T-cell (primary cell): ENCODE measurements around the gene CLCF1. TPM values are rescaled to one million over a fixed set of nuclear protein-coding genes. Genes with fewer than 3 reads are reported as not detected.
"Not testable (repeated sequence)": the region's sequence is repeated elsewhere in the genome, so short reads cannot be mapped to it uniquely, and the experiment has no call there.

Experiments used
- ATAC-seq, 4 experiments: fragments of 200-7000 bp in 3 of 4; fragments of 150-1000 bp in 1 of 4; cut with Tn5 transposase; replicated peaks in 1 of 4; 1 replicate in 3 of 4; 2 replicates in 1 of 4; pipeline ENCODE4 v1.10.0; 2021; ENCODE audit warnings: moderate library complexity in 3 of 4, mild to moderate bottlenecking in 2 of 4, moderate number of reproducible peaks in 1 of 4
- CTCF ChIA-PET, 2 donors: fragments of 300-600 bp; sonication (Branson Sonifier 250); formaldehyde crosslinking; loops; one replicate each; lab custom pipeline; 2022; ENCODE audit warnings: antibody characterized with exemption in 2 of 2; lab: Charles Lee
- POLR2A ChIA-PET, 2 donors: fragments of 300-600 bp; sonication (Branson Sonifier 250); formaldehyde crosslinking; loops; one replicate each; lab custom pipeline; 2022; ENCODE audit warnings: antibody characterized with exemption in 2 of 2; lab: Charles Lee
- DNase-seq, 35 experiments: peaks; one replicate each; pipeline versions ENCODE4 v3.0.0 to v3.0.0-alpha.2; 2013 to 2023
- H3K27ac ChIP-seq: one replicate; pipeline ENCODE4 v1.5.1; 2013; ENCODE audit warnings: low read length
- H3K27me3 ChIP-seq, 2 experiments: replicated peaks in 1 of 2; 1 replicate in 1 of 2; 2 replicates in 1 of 2; pipeline versions ENCODE4 v1.6.1 to v1.7.0; 2013; ENCODE audit warnings: low read length in 1 of 2, mixed read lengths in 1 of 2; ENCODE audit not compliant: control insufficient read depth in 2 of 2, insufficient read depth in 2 of 2; ENCODE audit errors: extremely low read depth in 1 of 2
- H3K36me3 ChIP-seq, 2 donors: 1 replicate in 1 of 2; 2 replicates in 1 of 2; pipeline versions ENCODE4 v1.6.1 to v1.7.0; 2013; ENCODE audit warnings: low read length in 1 of 2; ENCODE audit not compliant: control insufficient read depth in 2 of 2, insufficient read depth in 1 of 2; ENCODE audit errors: extremely low read depth in 1 of 2
- H3K4me1 ChIP-seq, 2 experiments: 1 replicate in 1 of 2; 2 replicates in 1 of 2; pipeline versions ENCODE4 v1.6.1 to v1.7.0; 2013; ENCODE audit warnings: low read length in 2 of 2, mixed read lengths in 1 of 2; ENCODE audit not compliant: insufficient read depth in 2 of 2, control insufficient read depth in 1 of 2; ENCODE audit errors: extremely low read depth in 1 of 2
- H3K4me3 ChIP-seq, 2 donors: 1 replicate in 1 of 2; 2 replicates in 1 of 2; pipeline versions ENCODE4 v1.5.1 to v1.7.0; 2013; ENCODE audit warnings: mild to moderate bottlenecking in 2 of 2, low read length in 1 of 2, moderate library complexity in 1 of 2; ENCODE audit not compliant: control insufficient read depth in 1 of 2; ENCODE audit errors: extremely low read depth in 1 of 2
- H3K9me3 ChIP-seq: 2 replicates; pipeline ENCODE4 v1.7.0; 2013
- H3K27ac Mint-ChIP-seq, 2 donors: one replicate each; pipeline ENCODE4 v1.8.0; 2020 to 2021; ENCODE audit warnings: mild to moderate bottlenecking in 2 of 2, mixed read lengths in 2 of 2
- H3K27me3 Mint-ChIP-seq, 2 donors: one replicate each; pipeline ENCODE4 v1.8.0; 2021 to 2022; ENCODE audit warnings: mixed read lengths in 2 of 2
- H3K36me3 Mint-ChIP-seq: one replicate; pipeline ENCODE4 v1.8.0; 2021; ENCODE audit warnings: mixed read lengths
- H3K4me1 Mint-ChIP-seq, 3 donors: one replicate each; pipeline ENCODE4 v1.8.0; 2020 to 2022; ENCODE audit warnings: mixed read lengths in 3 of 3, mild to moderate bottlenecking in 1 of 3
- H3K4me3 Mint-ChIP-seq, 3 donors: one replicate each; pipeline ENCODE4 v1.8.0; 2020 to 2022; ENCODE audit warnings: mild to moderate bottlenecking in 3 of 3, mixed read lengths in 3 of 3, moderate library complexity in 3 of 3
- H3K9me3 Mint-ChIP-seq, 3 donors: one replicate each; pipeline ENCODE4 v1.8.0; 2020 to 2022; ENCODE audit warnings: mixed read lengths in 3 of 3
- WGBS: methylation state at CpG from one replicate; pipeline ENCODE4 v1.1.5; 2013; ENCODE audit warnings: missing lambda C conversion rate; ENCODE audit not compliant: insufficient coverage; 5-methylcytosine and 5-hydroxymethylcytosine counted together
- total RNA-seq, 35 experiments: library from RNA in 6 of 35; stranded (reverse) in 6 of 35; fragments of 120-200 nt in 1 of 35; gene quantifications; one replicate each; pipeline versions ENCODE4 v1.2.1 to v1.2.4 and lab custom pipeline; 2013 to 2026

CLCF1 gene
- total RNA-seq, 5 donors from 2014 or later (not counting 1 experiment from before 2014, with no cell fraction given), result 2.2 to 8.5 (median 4.1) TPM

DNA sequence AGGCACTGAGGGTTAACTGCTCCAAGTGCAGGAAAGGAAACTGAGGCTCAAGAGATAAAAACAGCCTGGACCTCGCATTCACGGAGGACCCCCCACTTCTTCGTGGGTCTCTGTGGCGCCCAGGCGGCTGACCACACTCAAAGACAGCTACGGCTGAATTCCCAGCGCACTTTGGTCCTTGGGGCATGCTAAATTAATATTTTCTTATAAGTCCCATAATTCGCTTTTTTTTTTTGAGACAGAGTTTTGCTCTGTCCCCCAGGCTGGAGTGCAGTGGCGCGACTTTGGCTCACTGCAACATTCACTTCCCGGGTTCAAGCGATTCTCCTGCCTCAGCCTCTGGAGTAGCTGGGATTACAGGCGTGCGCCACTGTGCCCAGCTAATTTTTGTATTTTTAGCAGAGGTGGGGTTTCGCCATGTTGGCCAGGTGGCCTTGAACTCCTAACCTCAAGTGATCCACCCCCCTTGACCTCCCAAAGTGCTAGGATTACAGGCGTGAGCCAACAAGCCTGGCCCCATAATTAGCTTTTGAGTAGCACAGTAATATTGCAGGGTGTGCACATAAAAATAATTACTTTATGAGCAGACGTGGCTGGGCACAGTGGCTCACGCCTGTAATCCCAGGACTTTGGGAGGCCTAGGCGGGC, 28.9 kb upstream of the CLCF1 start:
- Histone ChIP-seq H3K27ac (peak overlapping the region; percentile 74), H3K4me3 (peak overlapping the region; percentile 56 to 75), H3K4me1 (peaks cover 26 to 88% of the 10 kb centered on the region in 2 experiments), H3K36me3 (peaks cover 16 to 54% of the 10 kb centered on the region in 2 donors)
- not testable (repeated sequence) for H3K9me3 ChIP-seq, H3K9me3 Mint-ChIP-seq, H3K27me3 ChIP-seq, ATAC-seq, DNase-seq, H3K27me3 Mint-ChIP-seq
- Mint-ChIP-seq H3K4me3 (peak overlapping the region; percentile 74 to 97 (median 96)), H3K27ac (peak overlapping the region; percentile 96), H3K36me3 (peaks cover 19% of the 10 kb centered on the region), H3K4me1 (peaks cover 63 to 76% (median 67%) of the 10 kb centered on the region in 3 donors)
- WGBS, result 22% methylated on average over 12 of the region's 19 CpGs
- ChIA-PET CTCF (interaction anchor here in 1 of 2 donors (0.6 to 2.1 kb wide), 14 partner anchors 11 to 936 kb away, joined by 3 to 17 read pairs (median 8); partner anchors contain the start of genes AIP, POLD4, PTPRCAP and RAD9A), POLR2A (interaction anchor here (0.6 to 1.7 kb wide), 6 partner anchors 11 to 1747 kb away, joined by 3 to 10 read pairs (median 4); partner anchors contain the start of gene PTPRCAP (in 1 of the 2))

DNA sequence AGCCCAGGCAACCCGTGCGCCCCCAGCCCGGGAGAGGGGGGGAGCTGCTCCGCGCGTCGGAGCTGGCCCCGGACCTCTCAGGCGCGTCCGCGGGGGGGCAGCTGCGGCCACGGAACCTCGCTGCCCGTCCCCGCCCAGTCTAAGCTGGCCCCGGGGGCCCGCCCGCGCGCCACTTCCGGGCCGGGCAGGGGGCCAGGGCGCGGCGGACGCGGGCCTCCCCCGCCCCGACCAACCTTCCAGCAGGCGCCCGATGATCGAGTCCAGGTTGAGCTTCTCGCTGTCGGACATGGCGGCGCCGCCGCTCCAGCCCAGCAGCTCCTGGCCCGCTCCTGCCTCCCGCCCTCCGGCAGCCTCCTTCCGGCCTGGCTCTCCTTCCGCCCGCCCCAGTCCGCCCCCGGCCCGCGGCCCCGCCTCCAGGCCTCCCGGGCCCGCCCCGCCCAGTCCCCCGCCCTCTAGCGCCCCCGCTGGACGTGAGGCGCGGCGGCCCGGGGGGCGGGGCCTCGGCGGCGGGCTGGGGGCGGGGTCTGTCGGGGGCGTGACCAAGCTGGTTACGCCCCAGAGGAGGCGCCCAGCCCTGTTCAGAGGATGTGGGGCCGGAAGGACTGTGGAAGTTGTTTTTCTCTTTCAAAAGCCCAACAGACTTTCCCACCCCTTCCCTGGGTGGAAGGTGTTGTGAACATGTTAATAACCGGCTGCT, 28.2 kb upstream of the CLCF1 start, which contains the start of gene PPP1CA:
PPP1CA (minus strand) TSS at position 364 of the 697 bp plus-strand sequence; CDS start at position 288, 76 bp downstream.
- DNase-seq, result peak; percentile 78 to 96 (median 90)
- Mint-ChIP-seq H3K4me3 (peak within 1 kb of the TSS; percentile 88 to 97 (median 96)), H3K27me3 (no peaks in the 10 kb centered on the region), H3K27ac (peak within 1 kb of the TSS; percentile 96), H3K36me3 (peaks cover 19% of the 10 kb centered on the region), H3K4me1 (peaks cover 63 to 76% (median 66%) of the 10 kb centered on the region in 3 donors), H3K9me3 (no peaks in the 10 kb centered on the region)
- CTCF ChIA-PET, result interaction anchor here (0.5 to 2.1 kb wide), 17 partner anchors 10 to 935 kb away, joined by 3 to 17 read pairs (median 6); partner anchors contain the start of genes AIP (in 1 of the 2), POLD4 (in 1 of the 2), PTPRCAP (in 1 of the 2) and RAD9A (in 1 of the 2)
- peak within 1 kb of the TSS; percentile 81 to 97 for H3K4me3 ChIP-seq
- peak; percentile 67 to 75 (median 72) for ATAC-seq
- H3K4me1 ChIP-seq, result peaks cover 30 to 88% of the 10 kb centered on the region in 2 experiments
- H3K36me3 ChIP-seq, result peaks cover 16 to 48% of the 10 kb centered on the region in 2 donors
- WGBS, result under 1% methylated on average over 42 of the region's 73 CpGs
- no peaks in the 10 kb centered on the region for H3K9me3 ChIP-seq
- H3K27ac ChIP-seq, result peak within 1 kb of the TSS; percentile 74
- POLR2A ChIA-PET, result interaction anchor here (0.5 to 0.6 kb wide), 4 partner anchors 25 to 1903 kb away, joined by 3 to 5 read pairs (median 4); partner anchors contain the start of genes CORO1B (in 1 of the 2) and MALAT1 (in 1 of the 2)
- no peaks in the 10 kb centered on the region for H3K27me3 ChIP-seq

DNA sequence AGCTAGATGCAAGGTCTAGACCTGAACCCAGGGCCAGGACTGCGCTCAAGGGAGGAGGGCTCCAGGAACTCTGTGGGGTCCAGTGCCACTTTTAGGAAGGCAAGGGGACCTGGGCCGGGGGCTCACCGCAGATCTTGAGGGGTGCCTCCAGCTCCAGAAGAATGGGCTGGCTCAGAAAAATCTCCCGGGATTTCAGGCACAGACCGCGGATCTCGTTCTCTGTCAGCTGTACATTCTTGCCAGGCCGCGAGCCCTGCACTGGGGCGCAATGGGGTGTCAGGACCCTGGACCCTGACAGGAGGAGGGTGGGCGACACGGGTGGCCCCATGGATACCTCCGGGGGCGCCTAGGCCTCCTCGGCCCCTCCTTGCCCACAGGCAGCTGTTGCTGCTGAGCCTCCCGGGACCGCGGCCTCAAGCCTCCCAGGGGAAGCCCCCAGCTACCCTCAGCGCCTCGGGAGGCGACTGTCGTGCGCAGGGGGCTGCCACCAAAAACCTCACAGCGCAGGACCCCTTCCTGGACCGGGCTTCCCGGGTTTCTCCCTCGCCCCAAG, 27.6 kb upstream of the CLCF1 start:
- POLR2A ChIA-PET, result interaction anchor here in 1 of 2 donors (0.5 to 0.6 kb wide), 3 partner anchors 27 to 1902 kb away, joined by 3 to 5 read pairs (median 3); partner anchors contain the start of gene MALAT1
- peaks cover 16 to 49% of the 10 kb centered on the region in 2 donors for H3K36me3 ChIP-seq
- Mint-ChIP-seq H3K9me3 (no peaks in the 10 kb centered on the region), H3K27me3 (no peaks in the 10 kb centered on the region), H3K27ac (peak overlapping the region; percentile 88 to 93), H3K36me3 (peaks cover 15% of the 10 kb centered on the region), H3K4me3 (peak overlapping the region; percentile 83 to 97 (median 88)), H3K4me1 (peaks cover 63 to 74% (median 64%) of the 10 kb centered on the region in 3 donors)
- DNase-seq, result peak in 1 of 35 experiments; percentile 33
- H3K27ac ChIP-seq, result peak overlapping the region; percentile 65
- 2% methylated on average over 26 of the region's 27 CpGs for WGBS
- no peak for ATAC-seq
- no peaks in the 10 kb centered on the region for H3K27me3 ChIP-seq
- CTCF ChIA-PET, result interaction anchor here (0.6 to 2.1 kb wide), 10 partner anchors 9 to 82 kb away, joined by 3 to 17 read pairs (median 8); partner anchors contain the start of genes AIP (in 1 of the 2), POLD4 (in 1 of the 2), PTPRCAP (in 1 of the 2) and RAD9A (in 1 of the 2)
- H3K4me3 ChIP-seq, result peak overlapping the region; percentile 81 to 97
- H3K9me3 ChIP-seq, result no peaks in the 10 kb centered on the region
- peaks cover 28 to 88% of the 10 kb centered on the region in 2 experiments for H3K4me1 ChIP-seq

DNA sequence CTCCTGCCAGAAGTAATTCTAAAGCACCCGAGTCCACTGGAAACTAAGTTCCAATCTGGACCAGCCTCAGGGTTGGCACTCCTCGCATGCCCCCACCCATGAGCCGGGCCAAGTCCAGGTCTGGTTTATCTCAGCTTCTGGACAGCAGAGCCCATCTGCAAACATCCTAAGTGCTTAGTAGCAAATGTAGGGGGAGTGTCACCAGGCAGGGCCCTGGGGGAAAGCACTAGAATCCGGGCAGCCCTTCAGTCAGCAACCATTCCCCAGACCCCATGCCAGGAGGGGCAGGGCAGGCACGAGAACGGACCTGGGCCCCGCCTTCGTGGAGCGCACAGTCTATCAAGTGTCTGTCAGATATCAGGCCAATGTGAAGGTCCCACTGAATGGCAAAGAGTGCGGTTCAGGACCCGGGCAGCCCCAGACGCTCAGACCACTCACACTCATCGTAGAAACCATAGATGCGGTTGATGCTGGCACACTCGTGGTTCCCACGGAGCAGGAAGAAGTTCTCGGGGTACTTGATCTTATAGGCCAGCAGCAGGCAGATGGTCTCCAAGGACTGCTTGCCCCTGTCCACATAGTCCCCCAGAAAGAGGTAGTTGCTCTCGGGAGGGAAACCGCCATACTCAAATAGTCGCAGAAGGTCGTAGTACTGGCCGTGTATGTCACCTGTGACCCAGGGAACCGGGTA, 27.0 kb upstream of the CLCF1 start:
- peaks cover 12 to 47% of the 10 kb centered on the region in 2 donors for H3K36me3 ChIP-seq
- H3K4me1 Mint-ChIP-seq, result peaks cover 60 to 69% (median 60%) of the 10 kb centered on the region in 3 donors
- no peak for ATAC-seq

DNA sequence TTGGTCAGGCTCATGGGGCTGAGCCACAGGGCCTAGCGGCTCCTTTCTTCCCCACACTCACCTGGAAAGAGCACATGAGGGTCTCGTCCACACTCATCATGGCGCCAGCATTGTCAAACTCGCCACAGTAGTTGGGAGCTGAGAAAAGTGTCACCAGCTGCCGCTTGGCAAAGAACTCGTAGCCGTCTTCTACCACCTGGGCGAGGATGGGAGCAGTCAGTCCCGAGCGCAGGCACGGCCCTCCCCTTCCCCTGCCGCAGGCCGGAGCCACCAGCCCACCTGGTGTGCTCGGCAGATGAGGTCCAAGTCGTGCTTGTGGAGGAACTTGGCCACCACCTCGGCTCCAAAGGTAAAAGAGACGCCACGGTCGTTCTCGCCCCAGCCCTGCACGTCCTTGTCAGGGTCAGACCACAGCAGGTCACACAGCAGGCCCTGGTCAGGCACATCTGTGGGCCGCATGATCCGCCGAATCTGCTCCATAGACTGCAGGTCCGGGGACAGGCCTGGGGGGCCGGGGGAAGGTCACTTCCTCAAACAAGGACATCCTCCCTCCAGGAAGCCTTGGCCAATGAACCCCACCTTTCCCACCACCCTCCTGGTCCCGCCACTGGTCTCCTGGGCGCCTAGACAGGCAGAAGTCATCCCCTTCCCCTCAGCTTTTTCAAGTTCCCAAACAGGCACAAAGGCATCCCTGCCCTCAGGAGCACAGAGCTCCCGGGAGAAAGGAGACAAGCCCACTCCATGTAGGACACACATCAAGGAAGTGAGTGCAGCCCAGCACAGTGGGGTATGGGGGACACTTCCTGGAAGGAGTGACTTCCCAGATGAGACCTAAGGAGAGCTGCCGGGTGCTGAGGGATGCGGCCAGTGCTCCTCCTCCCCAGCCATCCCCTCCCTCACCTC, 25.5 kb upstream of the CLCF1 start:
- Histone ChIP-seq H3K36me3 (peaks cover 10 to 41% of the 10 kb centered on the region in 2 donors), H3K4me1 (peaks cover 22 to 75% of the 10 kb centered on the region in 2 experiments), H3K4me3 (no peak overlapping the region), H3K27ac (no peak overlapping the region), H3K9me3 (no peaks in the 10 kb centered on the region), H3K27me3 (no peaks in the 10 kb centered on the region)
- ATAC-seq, result no peak
- POLR2A ChIA-PET, result no interaction called here
- peak overlapping the region in 1 of 2 donors; percentile 48 for H3K27ac Mint-ChIP-seq
- CTCF ChIA-PET, result no interaction called here
- H3K4me3 Mint-ChIP-seq, result peak overlapping the region; percentile 31 to 97 (median 83)
- H3K27me3 Mint-ChIP-seq, result no peaks in the 10 kb centered on the region
- peaks cover 51 to 60% (median 52%) of the 10 kb centered on the region in 3 donors for H3K4me1 Mint-ChIP-seq
- peaks cover 12% of the 10 kb centered on the region for H3K36me3 Mint-ChIP-seq
- whole genome bisulfite sequencing, result 89% methylated on average over 28 of the region's 31 CpGs
- no peaks in the 10 kb centered on the region for H3K9me3 Mint-ChIP-seq
- DNase-seq, result no peak

More for the DNA sequence above, 27.0 kb upstream of the CLCF1 start:
- WGBS, result 27% methylated on average over 15 of the region's 23 CpGs
- DNase-seq, result peak in 2 of 35 experiments; percentile 19 to 32
- Histone ChIP-seq H3K9me3 (no peaks in the 10 kb centered on the region), H3K4me1 (peaks cover 22 to 87% of the 10 kb centered on the region in 2 experiments), H3K4me3 (peak overlapping the region; percentile 81 to 97), H3K27me3 (no peaks in the 10 kb centered on the region), H3K27ac (peak overlapping the region; percentile 65)
- POLR2A ChIA-PET, result interaction anchor here in 1 of 2 donors (0.6 kb wide), 1 partner anchor 97 kb away, joined by 3 read pairs; no protein-coding TSS in a partner anchor
- H3K27ac Mint-ChIP-seq, result peak overlapping the region; percentile 88 to 93
- no peaks in the 10 kb centered on the region for H3K27me3 Mint-ChIP-seq
- CTCF ChIA-PET, result interaction anchor here in 1 of 2 donors (1.2 to 2.1 kb wide), 6 partner anchors 28 to 83 kb away, joined by 3 to 17 read pairs (median 8); partner anchors contain the start of genes AIP, POLD4, PTPRCAP and RPS6KB2
- peak overlapping the region; percentile 83 to 97 (median 88) for H3K4me3 Mint-ChIP-seq
- peaks cover 14% of the 10 kb centered on the region for H3K36me3 Mint-ChIP-seq
- no peaks in the 10 kb centered on the region for H3K9me3 Mint-ChIP-seq
